SK-N-SH treated with all-trans-retinoic acid at 6 μM for 48 hours (cell line): ENCODE results near the gene SLAMF6.

Experiments used
- ARNTL ChIP-seq: fragments of 450-650 bp; formaldehyde crosslinking; IDR thresholded peaks from 2 replicates; pipeline ENCODE4 v1.5.0; 2020; ENCODE audit warnings: low read depth, mild to moderate bottlenecking, moderate library complexity, borderline replicate concordance
- CSDC2 ChIP-seq: fragments of 250-450 bp; sonication (Bioruptor Pico); IDR thresholded peaks from 2 replicates; pipeline ENCODE4 v1.5.0; 2020; ENCODE audit warnings: mild to moderate bottlenecking, moderate library complexity
- PPARA ChIP-seq: fragments of 250-450 bp; sonication (Bioruptor Pico); IDR thresholded peaks from 2 replicates; pipeline ENCODE4 v1.5.0; 2020; ENCODE audit warnings: mild to moderate bottlenecking, borderline replicate concordance
- TOX ChIP-seq: fragments of 250-450 bp; sonication (Bioruptor Pico); IDR thresholded peaks from 2 replicates; pipeline ENCODE4 v1.8.0; 2021; ENCODE audit warnings: mild to moderate bottlenecking, moderate library complexity, borderline replicate concordance
- ZNF70 ChIP-seq: fragments of 450-650 bp; formaldehyde crosslinking; IDR thresholded peaks from 2 replicates; pipeline ENCODE4 v1.5.0; 2020; ENCODE audit warnings: mild to moderate bottlenecking, moderate library complexity
- TF ChIP-seq, protein P1 (sequence below): fragments of 250-450 bp; sonication (Bioruptor Pico); IDR thresholded peaks from 2 replicates; pipeline ENCODE4 v1.8.0; 2020; ENCODE audit warnings: mild to moderate bottlenecking, moderate library complexity, borderline replicate concordance
- TF ChIP-seq, protein P2 (sequence below): fragments of 250-450 bp; sonication (Bioruptor Pico); IDR thresholded peaks from 2 replicates; pipeline ENCODE4 v1.8.0; 2021; ENCODE audit warnings: low read depth, mild to moderate bottlenecking, moderate library complexity, borderline replicate concordance

DNA sequence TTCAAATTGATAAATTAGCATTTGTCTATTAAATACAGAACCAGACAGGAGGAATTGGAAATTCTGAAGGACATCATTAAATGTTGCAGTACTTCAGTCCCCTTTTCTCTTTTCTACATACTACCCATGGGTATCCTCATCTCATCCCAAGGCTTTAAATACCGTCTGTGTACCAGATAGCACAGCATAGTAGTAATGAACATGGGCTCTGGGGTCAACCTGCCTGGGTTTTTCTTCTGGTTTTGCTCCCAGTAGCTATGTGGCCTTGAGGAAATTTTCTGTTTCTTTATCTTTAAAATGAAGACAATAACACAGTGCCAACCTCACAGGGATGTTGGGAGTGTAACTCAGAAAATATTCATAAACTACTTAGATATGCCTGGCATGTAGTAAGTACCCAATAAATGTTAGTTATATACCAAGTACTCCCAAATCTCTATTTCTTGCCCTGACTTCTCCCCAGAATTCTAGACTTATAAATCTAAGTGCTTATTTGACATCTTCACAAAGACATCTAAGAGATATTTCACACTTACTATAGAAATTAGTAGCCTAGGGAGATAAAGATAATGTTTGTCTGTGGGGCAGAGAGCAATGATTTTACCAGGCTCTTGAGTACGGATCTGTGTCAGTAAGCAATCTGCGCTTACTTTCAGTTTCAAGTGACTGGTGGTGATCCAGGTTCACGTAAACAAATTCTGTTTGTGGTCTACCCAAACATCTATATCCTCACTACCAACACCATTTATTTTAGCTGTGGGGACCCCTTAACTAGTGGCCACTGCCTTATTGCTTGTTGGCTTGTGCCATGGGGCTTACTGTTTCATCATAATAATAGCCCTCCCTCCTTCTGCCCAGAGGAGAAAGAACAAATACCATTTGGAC is 85.4 kb downstream of the SLAMF6 start:
- TF ChIP-seq TOX (CRISPR knock-in tag) (no peak), ARNTL (no peak), ZNF70 (CRISPR knock-in tag) (no peak), PPARA (CRISPR knock-in tag) (no peak), CSDC2 (CRISPR knock-in tag) (no peak)
- TF ChIP-seq, protein P1, sequence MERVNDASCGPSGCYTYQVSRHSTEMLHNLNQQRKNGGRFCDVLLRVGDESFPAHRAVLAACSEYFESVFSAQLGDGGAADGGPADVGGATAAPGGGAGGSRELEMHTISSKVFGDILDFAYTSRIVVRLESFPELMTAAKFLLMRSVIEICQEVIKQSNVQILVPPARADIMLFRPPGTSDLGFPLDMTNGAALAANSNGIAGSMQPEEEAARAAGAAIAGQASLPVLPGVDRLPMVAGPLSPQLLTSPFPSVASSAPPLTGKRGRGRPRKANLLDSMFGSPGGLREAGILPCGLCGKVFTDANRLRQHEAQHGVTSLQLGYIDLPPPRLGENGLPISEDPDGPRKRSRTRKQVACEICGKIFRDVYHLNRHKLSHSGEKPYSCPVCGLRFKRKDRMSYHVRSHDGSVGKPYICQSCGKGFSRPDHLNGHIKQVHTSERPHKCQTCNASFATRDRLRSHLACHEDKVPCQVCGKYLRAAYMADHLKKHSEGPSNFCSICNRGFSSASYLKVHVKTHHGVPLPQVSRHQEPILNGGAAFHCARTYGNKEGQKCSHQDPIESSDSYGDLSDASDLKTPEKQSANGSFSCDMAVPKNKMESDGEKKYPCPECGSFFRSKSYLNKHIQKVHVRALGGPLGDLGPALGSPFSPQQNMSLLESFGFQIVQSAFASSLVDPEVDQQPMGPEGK, result no peak
- TF ChIP-seq, protein P2, sequence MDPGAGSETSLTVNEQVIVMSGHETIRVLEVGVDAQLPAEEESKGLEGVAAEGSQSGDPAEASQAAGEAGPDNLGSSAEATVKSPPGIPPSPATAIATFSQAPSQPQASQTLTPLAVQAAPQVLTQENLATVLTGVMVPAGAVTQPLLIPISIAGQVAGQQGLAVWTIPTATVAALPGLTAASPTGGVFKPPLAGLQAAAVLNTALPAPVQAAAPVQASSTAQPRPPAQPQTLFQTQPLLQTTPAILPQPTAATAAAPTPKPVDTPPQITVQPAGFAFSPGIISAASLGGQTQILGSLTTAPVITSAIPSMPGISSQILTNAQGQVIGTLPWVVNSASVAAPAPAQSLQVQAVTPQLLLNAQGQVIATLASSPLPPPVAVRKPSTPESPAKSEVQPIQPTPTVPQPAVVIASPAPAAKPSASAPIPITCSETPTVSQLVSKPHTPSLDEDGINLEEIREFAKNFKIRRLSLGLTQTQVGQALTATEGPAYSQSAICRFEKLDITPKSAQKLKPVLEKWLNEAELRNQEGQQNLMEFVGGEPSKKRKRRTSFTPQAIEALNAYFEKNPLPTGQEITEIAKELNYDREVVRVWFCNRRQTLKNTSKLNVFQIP (CRISPR knock-in tag), result no peak
